Lower leg skin (tissue), 4 donors: Measurements from ENCODE around the gene SIGLEC1. TPM values are rescaled to one million over a fixed set of nuclear protein-coding genes. Genes with fewer than 3 reads are reported as not detected.

ENCODE experiments used
- DNase-seq, 2 donors: peaks; one replicate each; pipeline ENCODE4 v3.0.0-alpha.2; 2019; ENCODE audit warnings: low spot score in 2 of 2
- H3K4me3 ChIP-seq: fragments of 200-600 bp; sonication (generic); 2 replicates; pipeline ENCODE4 v1.5.1; 2017; ENCODE audit warnings: mild to moderate bottlenecking, low read depth; ENCODE audit not compliant: poor library complexity, severe bottlenecking
- CTCF ChIP-seq, 3 donors: fragments of 450-650 bp; IDR thresholded peaks; one replicate each; pipeline ENCODE4 v1.5.1; 2016; ENCODE audit warnings: antibody characterized with exemption in 3 of 3, mild to moderate bottlenecking in 3 of 3, moderate library complexity in 2 of 3
- POLR2A ChIP-seq, 2 donors: fragments of 450-650 bp; IDR thresholded peaks; one replicate each; pipeline ENCODE4 v1.6.1; 2016 to 2017; ENCODE audit warnings: antibody characterized with exemption in 2 of 2, mild to moderate bottlenecking in 1 of 2, moderate library complexity in 1 of 2
- WGBS, 2 donors: methylation state at CpG; one replicate each; pipeline ENCODE4 v1.1.5; 2018; 5-methylcytosine and 5-hydroxymethylcytosine counted together
- intact Hi-C: fragments of 100-400 bp; cut with DNase I; formaldehyde crosslinking; loops from one replicate; pipeline ENCODE4 v1.15.0; 2023; ENCODE audit warnings: low total_unique reads
- total RNA-seq, 4 donors: library from RNA; depleted of rRNA; stranded (reverse); fragments of >200 nt; gene quantifications; one replicate each; pipeline ENCODE4 v1.1.0, GENCODE V29; 2016

SIGLEC1 gene
- total RNA-seq, 4 donors from 2014 or later, result 0.42 to 2.9 (median 1.0) TPM

GRCh38 chr20:3698591-3699001 lies 13.8 kb downstream of the SIGLEC1 start:
- WGBS, 2 donors, result 41 to 91% methylated on average over 3 of the region's 6 CpGs
- TF ChIP-seq CTCF (IDR thresholded peaks at IDR 0.05) (no peak), POLR2A (IDR thresholded peaks at IDR 0.05) (no peak)
- intact Hi-C loops, result no loop called here
- DNase-seq, result no peak
- H3K4me3 ChIP-seq, result no peak overlapping the region

- WGBS, 2 donors, result 78 to 82% methylated on average over 5 to 8 of the region's 18 CpGs
- H3K4me3 ChIP-seq, result no peak overlapping the region
- intact Hi-C loops, result no loop called here
- DNase-seq, result no peak
- TF ChIP-seq POLR2A (IDR thresholded peaks at IDR 0.05), result no peak
- no peak for TF ChIP-seq CTCF (IDR thresholded peaks at IDR 0.05)
Measured at GRCh38 chr20:3697588-3698305, 14.7 kb downstream of the SIGLEC1 start.

- no peak for DNase-seq
- intact Hi-C loops, result no loop called here
- no peak overlapping the region for H3K4me3 ChIP-seq
- WGBS, 2 donors, result 86 to 93% methylated on average over 13 to 14 of the region's 15 CpGs
- TF ChIP-seq CTCF (IDR thresholded peaks at IDR 0.05) (no peak), POLR2A (IDR thresholded peaks at IDR 0.05) (no peak)
Measured at GRCh38 chr20:3696745-3697587, 15.4 kb downstream of the SIGLEC1 start.

- 85 to 100% methylated on average over 1 of the region's 1 CpG for WGBS, 2 donors
- H3K4me3 ChIP-seq, result no peak overlapping the region
- DNase-seq, result no peak
- intact Hi-C loops, result no loop called here
- no peak for TF ChIP-seq CTCF (IDR thresholded peaks at IDR 0.05)
- TF ChIP-seq POLR2A (IDR thresholded peaks at IDR 0.05), result no peak
Measured at GRCh38 chr20:3696200-3696599, 16.2 kb downstream of the SIGLEC1 start.

GRCh38 chr20:3694864-3695263 lies 17.5 kb downstream of the SIGLEC1 start:
- H3K4me3 ChIP-seq, result no peak overlapping the region
- TF ChIP-seq POLR2A (IDR thresholded peaks at IDR 0.05) (no peak), CTCF (IDR thresholded peaks at IDR 0.05) (no peak)
- WGBS, 2 donors, result 96 to 100% methylated on average over 5 of the region's 5 CpGs
- intact Hi-C loops, result no loop called here
- no peak for DNase-seq
